ENCODE data around the gene PPP1CA.

The PPP1CA gene

GRCh38 chr11:67420147-67420645 lies 18.5 kb upstream of the PPP1CA start:
- Histone ChIP-seq H3K4me2 (ENCODE audit: low read length) (peak overlapping the region; percentile 70), H3K27ac (ENCODE audit: low read length) (no peak overlapping the region), H3K4me1 (ENCODE audit: low read length) (peaks cover 22% of the 10 kb centered on the region), H2AFZ (ENCODE audit: low read depth, low read length) (no peak overlapping the region), H3K79me2 (ENCODE audit: low read length) (no peaks in the 10 kb centered on the region), H4K20me1 (ENCODE audit: insufficient read depth, low read length) (no peaks in the 10 kb centered on the region), H3K27me3 (ENCODE audit: low read depth, low read length) (peaks cover 30% of the 10 kb centered on the region), H3K9me3 (ENCODE audit: insufficient read depth, low read length) (no peaks in the 10 kb centered on the region), H3K4me3 (ENCODE audit: low read length) (peak overlapping the region; percentile 78), H3K9ac (ENCODE audit: low read length) (peak overlapping the region; percentile 54), H3K36me3 (replicated peaks; ENCODE audit: low read depth, low read length) (no peaks in the 10 kb centered on the region)
- TF ChIP-seq, protein P1, sequence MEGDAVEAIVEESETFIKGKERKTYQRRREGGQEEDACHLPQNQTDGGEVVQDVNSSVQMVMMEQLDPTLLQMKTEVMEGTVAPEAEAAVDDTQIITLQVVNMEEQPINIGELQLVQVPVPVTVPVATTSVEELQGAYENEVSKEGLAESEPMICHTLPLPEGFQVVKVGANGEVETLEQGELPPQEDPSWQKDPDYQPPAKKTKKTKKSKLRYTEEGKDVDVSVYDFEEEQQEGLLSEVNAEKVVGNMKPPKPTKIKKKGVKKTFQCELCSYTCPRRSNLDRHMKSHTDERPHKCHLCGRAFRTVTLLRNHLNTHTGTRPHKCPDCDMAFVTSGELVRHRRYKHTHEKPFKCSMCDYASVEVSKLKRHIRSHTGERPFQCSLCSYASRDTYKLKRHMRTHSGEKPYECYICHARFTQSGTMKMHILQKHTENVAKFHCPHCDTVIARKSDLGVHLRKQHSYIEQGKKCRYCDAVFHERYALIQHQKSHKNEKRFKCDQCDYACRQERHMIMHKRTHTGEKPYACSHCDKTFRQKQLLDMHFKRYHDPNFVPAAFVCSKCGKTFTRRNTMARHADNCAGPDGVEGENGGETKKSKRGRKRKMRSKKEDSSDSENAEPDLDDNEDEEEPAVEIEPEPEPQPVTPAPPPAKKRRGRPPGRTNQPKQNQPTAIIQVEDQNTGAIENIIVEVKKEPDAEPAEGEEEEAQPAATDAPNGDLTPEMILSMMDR (IDR thresholded peaks at IDR 0.05; ENCODE audit: low read depth, low read length): no peak
- TF ChIP-seq EZH2phosphoT487 (IDR thresholded peaks at IDR 0.05; ENCODE audit: low read depth): no peak

DNA sequence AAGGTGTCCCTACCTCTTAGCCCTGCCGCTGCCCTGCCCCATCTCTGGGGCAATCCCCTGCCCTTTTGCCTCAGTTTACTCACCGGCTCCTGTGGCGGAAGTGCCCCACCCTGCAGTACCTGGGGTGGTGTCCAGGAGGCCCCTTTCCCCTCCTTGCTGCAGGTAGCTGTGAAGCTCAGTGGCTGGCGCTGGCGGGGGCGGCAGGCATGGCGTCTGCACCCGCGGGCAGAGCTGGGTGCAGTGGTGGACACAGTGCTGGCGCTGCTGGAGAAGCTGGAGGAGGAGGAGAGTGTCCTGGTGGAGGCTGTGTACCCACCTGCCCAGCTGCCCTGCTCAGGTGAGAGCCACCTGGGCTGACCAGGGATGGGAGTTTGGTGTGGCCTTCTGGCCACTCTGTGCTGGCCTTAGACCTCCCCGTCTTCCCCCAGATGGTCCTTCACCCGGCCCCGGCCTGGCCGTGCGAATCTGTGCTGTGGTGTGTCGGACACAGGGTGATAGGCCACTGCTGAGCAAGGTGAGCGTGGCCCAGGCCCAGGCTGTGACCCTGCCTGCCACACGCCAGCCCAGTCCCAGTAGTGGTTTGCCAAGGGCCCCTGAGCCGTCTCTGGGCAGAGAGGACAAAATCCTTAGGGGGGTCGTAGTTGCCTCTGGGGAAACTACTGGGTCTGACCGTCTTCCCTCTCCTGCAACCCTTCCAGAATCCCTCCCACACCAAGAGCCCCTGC lies 17.8 kb upstream of the PPP1CA start:
- Histone ChIP-seq H3K4me1 (ENCODE audit: low read length) (peaks cover 22% of the 10 kb centered on the region), H3K9ac (ENCODE audit: low read length) (peak overlapping the region; percentile 31; the same call in 1 of the 2 replicates), H2AFZ (ENCODE audit: low read depth, low read length) (no peak overlapping the region), H3K4me2 (ENCODE audit: low read length) (peak overlapping the region; percentile 70), H3K27ac (ENCODE audit: low read length) (no peak overlapping the region), H3K36me3 (replicated peaks; ENCODE audit: low read depth, low read length) (no peaks in the 10 kb centered on the region), H3K9me3 (ENCODE audit: insufficient read depth, low read length) (no peaks in the 10 kb centered on the region), H3K4me3 (ENCODE audit: low read length) (peak overlapping the region; percentile 52), H3K79me2 (ENCODE audit: low read length) (no peaks in the 10 kb centered on the region), H4K20me1 (ENCODE audit: insufficient read depth, low read length) (no peaks in the 10 kb centered on the region), H3K27me3 (ENCODE audit: low read depth, low read length) (peaks cover 34% of the 10 kb centered on the region)
- TF ChIP-seq, protein P1 (IDR thresholded peaks at IDR 0.05; ENCODE audit: low read depth, low read length): no peak
- TF ChIP-seq EZH2phosphoT487 (IDR thresholded peaks at IDR 0.05; ENCODE audit: low read depth): no peak

DNA sequence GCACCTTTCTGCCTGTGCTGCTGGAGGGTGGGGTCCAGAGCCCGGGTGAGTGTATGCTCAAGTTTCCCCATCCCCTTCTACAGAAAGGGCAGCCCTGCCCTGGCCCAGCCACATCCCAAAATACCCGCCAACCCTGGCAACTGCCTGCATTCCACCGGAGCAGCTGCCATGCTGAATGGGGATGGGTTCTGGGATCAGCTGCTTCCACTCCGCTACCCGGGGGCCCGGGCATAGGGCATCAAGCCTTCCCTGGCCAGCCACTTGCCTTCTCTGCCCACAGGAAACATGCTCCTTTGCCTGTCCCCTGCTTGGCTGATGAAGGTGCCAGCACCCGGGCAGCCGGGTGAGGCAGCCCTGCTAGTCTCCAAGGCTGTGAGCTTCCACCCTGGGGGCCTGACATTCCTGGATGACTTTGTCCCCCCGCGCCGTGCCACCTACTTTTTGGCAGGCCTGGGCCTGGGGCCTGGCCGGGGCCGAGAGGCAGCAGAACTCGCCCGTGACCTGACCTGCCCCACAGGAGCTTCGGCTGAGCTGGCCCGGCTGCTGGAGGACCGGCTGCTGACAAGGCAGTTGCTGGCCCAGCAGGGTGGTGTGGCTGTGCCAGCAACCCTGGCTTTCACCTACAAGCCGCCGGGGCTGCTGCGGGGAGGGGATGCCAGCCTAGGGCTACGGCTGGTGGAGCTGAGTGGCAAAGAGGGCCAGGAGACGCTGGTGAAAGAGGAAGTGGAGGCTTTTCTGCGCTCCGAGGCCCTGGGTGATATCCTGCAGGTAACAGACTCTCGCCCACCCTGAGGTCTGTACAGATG lies 17.0 kb upstream of the PPP1CA start:
- no peaks in the 10 kb centered on the region for H3K36me3 ChIP-seq (replicated peaks; ENCODE audit: low read depth, low read length)
- H3K4me1 ChIP-seq (ENCODE audit: low read length): peaks cover 22% of the 10 kb centered on the region
- peak overlapping the region; percentile 52 for H3K4me3 ChIP-seq (ENCODE audit: low read length)
- no peaks in the 10 kb centered on the region for H4K20me1 ChIP-seq (ENCODE audit: insufficient read depth, low read length)
- H3K79me2 ChIP-seq (ENCODE audit: low read length): no peaks in the 10 kb centered on the region
- peak overlapping the region; percentile 31 for H3K9ac ChIP-seq (ENCODE audit: low read length)
- no peak for TF ChIP-seq EZH2phosphoT487 (IDR thresholded peaks at IDR 0.05; ENCODE audit: low read depth)
- TF ChIP-seq, protein P1 (IDR thresholded peaks at IDR 0.05; ENCODE audit: low read depth, low read length): no peak
- 0 out of 2 replicates have a peak overlapping the region, but pooled peaks have one; percentile 6 for H2AFZ ChIP-seq (ENCODE audit: low read depth, low read length)
- peaks cover 34% of the 10 kb centered on the region for H3K27me3 ChIP-seq (ENCODE audit: low read depth, low read length)
- no peaks in the 10 kb centered on the region for H3K9me3 ChIP-seq (ENCODE audit: insufficient read depth, low read length)
- no peak overlapping the region for H3K27ac ChIP-seq (ENCODE audit: low read length)
- peak overlapping the region; percentile 65 for H3K4me2 ChIP-seq (ENCODE audit: low read length)

- Histone ChIP-seq H3K36me3 (replicated peaks; ENCODE audit: low read depth, low read length) (no peaks in the 10 kb centered on the region), H3K4me3 (ENCODE audit: low read length) (no peak overlapping the region), H3K4me2 (ENCODE audit: low read length) (no peak overlapping the region), H3K79me2 (ENCODE audit: low read length) (no peaks in the 10 kb centered on the region), H3K4me1 (ENCODE audit: low read length) (peaks cover 28% of the 10 kb centered on the region), H4K20me1 (ENCODE audit: insufficient read depth, low read length) (no peaks in the 10 kb centered on the region), H2AFZ (ENCODE audit: low read depth, low read length) (no peak overlapping the region), H3K27me3 (ENCODE audit: low read depth, low read length) (peaks cover 39% of the 10 kb centered on the region), H3K9ac (ENCODE audit: low read length) (no peak overlapping the region), H3K27ac (ENCODE audit: low read length) (no peak overlapping the region), H3K9me3 (ENCODE audit: insufficient read depth, low read length) (no peaks in the 10 kb centered on the region)
- TF ChIP-seq, protein P1 (IDR thresholded peaks at IDR 0.05; ENCODE audit: low read depth, low read length): no peak
- TF ChIP-seq EZH2phosphoT487 (IDR thresholded peaks at IDR 0.05; ENCODE audit: low read depth): no peak
Measured at GRCh38 chr11:67417425-67417824, 15.8 kb upstream of the PPP1CA start.

Data from OCI-LY3 (cell line).